Esophagus squamous epithelium (tissue), 4 donors: ENCODE results near the gene POLR3H.

Experiments used
- POLR2A ChIP-seq, 4 donors: fragments of 450-650 bp; IDR thresholded peaks; one replicate each; pipeline ENCODE4 v1.6.1; 2017; ENCODE audit warnings: antibody characterized with exemption in 4 of 4, mild to moderate bottlenecking in 4 of 4, moderate library complexity in 3 of 4
- TF ChIP-seq, protein P1 (sequence below), 6 experiments: fragments of 450-650 bp in 4 of 6; fragments of 200-600 bp in 2 of 6; sonication (generic) in 2 of 6; IDR thresholded peaks; one replicate each; pipeline ENCODE4 v1.5.1; 2016 to 2019; ENCODE audit warnings: antibody characterized with exemption in 6 of 6, mild to moderate bottlenecking in 4 of 6, moderate library complexity in 4 of 6

DNA sequence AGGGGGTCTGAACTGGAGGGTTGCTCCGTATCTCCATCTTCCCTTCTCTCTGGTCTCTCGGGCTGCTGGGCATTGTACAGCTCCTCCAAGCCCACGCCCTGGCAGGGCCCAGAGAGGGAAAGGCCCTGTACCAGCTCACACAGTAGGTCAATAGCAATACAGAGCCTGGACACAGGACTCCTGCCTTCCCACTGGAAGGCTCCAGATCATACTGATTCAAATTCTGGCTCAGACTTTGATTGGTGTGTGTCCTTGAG, 23.2 kb upstream of the POLR3H start:
- TF ChIP-seq, protein P1, sequence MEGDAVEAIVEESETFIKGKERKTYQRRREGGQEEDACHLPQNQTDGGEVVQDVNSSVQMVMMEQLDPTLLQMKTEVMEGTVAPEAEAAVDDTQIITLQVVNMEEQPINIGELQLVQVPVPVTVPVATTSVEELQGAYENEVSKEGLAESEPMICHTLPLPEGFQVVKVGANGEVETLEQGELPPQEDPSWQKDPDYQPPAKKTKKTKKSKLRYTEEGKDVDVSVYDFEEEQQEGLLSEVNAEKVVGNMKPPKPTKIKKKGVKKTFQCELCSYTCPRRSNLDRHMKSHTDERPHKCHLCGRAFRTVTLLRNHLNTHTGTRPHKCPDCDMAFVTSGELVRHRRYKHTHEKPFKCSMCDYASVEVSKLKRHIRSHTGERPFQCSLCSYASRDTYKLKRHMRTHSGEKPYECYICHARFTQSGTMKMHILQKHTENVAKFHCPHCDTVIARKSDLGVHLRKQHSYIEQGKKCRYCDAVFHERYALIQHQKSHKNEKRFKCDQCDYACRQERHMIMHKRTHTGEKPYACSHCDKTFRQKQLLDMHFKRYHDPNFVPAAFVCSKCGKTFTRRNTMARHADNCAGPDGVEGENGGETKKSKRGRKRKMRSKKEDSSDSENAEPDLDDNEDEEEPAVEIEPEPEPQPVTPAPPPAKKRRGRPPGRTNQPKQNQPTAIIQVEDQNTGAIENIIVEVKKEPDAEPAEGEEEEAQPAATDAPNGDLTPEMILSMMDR (IDR thresholded peaks at IDR 0.05): no peak
- no peak for TF ChIP-seq POLR2A (IDR thresholded peaks at IDR 0.05)
